MM.1S (cell line): ENCODE data around the gene NCAN.

ENCODE experiments used
- DNase-seq: peaks from one replicate; pipeline ENCODE4 v3.0.0-alpha.2; 2015
- H2AFZ ChIP-seq: fragments of 300-600 bp; sonication (generic); 2 replicates; pipeline ENCODE4 v1.6.0; 2016; ENCODE audit warnings: antibody characterized with exemption, low read length
- H3F3A ChIP-seq: fragments of 300-600 bp; sonication (generic); 2 replicates; pipeline ENCODE4 v1.6.1; 2016; ENCODE audit warnings: mild to moderate bottlenecking, antibody characterized with exemption, low read length, moderate library complexity, mixed read lengths; ENCODE audit not compliant: insufficient read depth
- H3K27ac ChIP-seq: fragments of 300-600 bp; sonication (generic); 2 replicates; pipeline ENCODE4 v1.5.1; 2016; ENCODE audit warnings: mild to moderate bottlenecking, low read length
- H3K27me3 ChIP-seq: fragments of 300-600 bp; sonication (generic); replicated peaks from 2 replicates; pipeline ENCODE4 v1.6.0; 2016; ENCODE audit warnings: low read length; ENCODE audit not compliant: insufficient read depth
- H3K36me3 ChIP-seq: fragments of 300-600 bp; sonication (generic); replicated peaks from 2 replicates; pipeline ENCODE4 v1.6.1; 2016; ENCODE audit warnings: mild to moderate bottlenecking, low read length, mixed read lengths; ENCODE audit not compliant: insufficient read depth
- H3K4me1 ChIP-seq: fragments of 300-600 bp; sonication (generic); 2 replicates; pipeline ENCODE4 v1.6.1; 2016; ENCODE audit warnings: low read length, mixed read lengths
- H3K4me2 ChIP-seq: fragments of 300-600 bp; sonication (generic); 2 replicates; pipeline ENCODE4 v1.6.0; 2016; ENCODE audit warnings: low read depth, low read length
- H3K4me3 ChIP-seq: fragments of 300-600 bp; sonication (generic); 2 replicates; pipeline ENCODE4 v1.5.1; 2016; ENCODE audit warnings: low read length, mixed read lengths
- H3K79me2 ChIP-seq: fragments of 300-600 bp; sonication (generic); 2 replicates; pipeline ENCODE4 v1.6.1; 2016; ENCODE audit warnings: mixed run types, low read length, mixed read lengths
- H3K9ac ChIP-seq: fragments of 300-600 bp; sonication (generic); 2 replicates; pipeline ENCODE4 v1.6.1; 2016; ENCODE audit warnings: low read length, mixed read lengths
- H3K9me2 ChIP-seq: fragments of 300-600 bp; sonication (generic); replicated peaks from 2 replicates; pipeline ENCODE4 v1.6.1; 2016; ENCODE audit warnings: mild to moderate bottlenecking, low read length, mixed read lengths; ENCODE audit not compliant: insufficient read depth
- H3K9me3 ChIP-seq: fragments of 300-600 bp; sonication (generic); replicated peaks from 2 replicates; pipeline ENCODE4 v1.6.1; 2016; ENCODE audit warnings: mild to moderate bottlenecking, low read length, mixed read lengths; ENCODE audit not compliant: insufficient read depth
- H4K20me1 ChIP-seq: fragments of 300-600 bp; sonication (generic); 2 replicates; pipeline ENCODE4 v1.6.1; 2016; ENCODE audit warnings: mild to moderate bottlenecking, low read length, moderate library complexity, mixed read lengths; ENCODE audit not compliant: insufficient read depth
- CTCF ChIP-seq: fragments of 300-600 bp; sonication (generic); IDR thresholded peaks from 2 replicates; pipeline ENCODE4 v1.5.1; 2016; ENCODE audit warnings: antibody characterized with exemption, low read length, mixed read lengths
- EZH2 ChIP-seq: fragments of 300-600 bp; sonication (generic); optimal IDR thresholded peaks from 2 replicates; pipeline ENCODE3; 2017; ENCODE audit warnings: low read depth, mild to moderate bottlenecking, antibody characterized with exemption, low read length, mixed read lengths
- EZH2phosphoT487 ChIP-seq: fragments of 300-600 bp; sonication (generic); IDR thresholded peaks from 2 replicates; pipeline ENCODE4 v1.6.1; 2018; ENCODE audit warnings: antibody characterized with exemption, low read length

The NCAN gene

GRCh38 chr19:19268453-19269385, 57.0 kb downstream of the NCAN start:
- TF ChIP-seq EZH2 (no peak), EZH2phosphoT487 (no peak), CTCF (no peak)
- Histone ChIP-seq H3K4me3 (no peak overlapping the region), H3K36me3 (no peaks in the 10 kb centered on the region), H3K4me1 (no peaks in the 10 kb centered on the region), H2AFZ (no peak overlapping the region), H3K4me2 (no peak overlapping the region), H4K20me1 (no peaks in the 10 kb centered on the region), H3K9me3 (no peaks in the 10 kb centered on the region), H3F3A (no peaks in the 10 kb centered on the region), H3K27me3 (peaks cover 19% of the 10 kb centered on the region), H3K9me2 (no peaks in the 10 kb centered on the region), H3K9ac (no peak overlapping the region), H3K79me2 (no peaks in the 10 kb centered on the region), H3K27ac (no peak overlapping the region)
- DNase-seq: no peak

- Histone ChIP-seq H2AFZ (no peak overlapping the region), H3K27ac (no peak overlapping the region), H3K27me3 (0 out of 2 replicates have a peak, but pooled peaks cover 14% of the 10 kb centered on the region), H3K9me3 (no peaks in the 10 kb centered on the region), H3K9me2 (no peaks in the 10 kb centered on the region), H3K4me2 (no peak overlapping the region), H3F3A (no peaks in the 10 kb centered on the region), H3K36me3 (no peaks in the 10 kb centered on the region), H3K79me2 (no peaks in the 10 kb centered on the region), H3K4me1 (no peaks in the 10 kb centered on the region), H4K20me1 (no peaks in the 10 kb centered on the region), H3K4me3 (no peak overlapping the region), H3K9ac (no peak overlapping the region)
- TF ChIP-seq EZH2 (no peak), EZH2phosphoT487 (no peak)
- DNase-seq: no peak
Measured at GRCh38 chr19:19269952-19270694, 58.4 kb downstream of the NCAN start.

GRCh38 chr19:19270749-19271571, 59.2 kb downstream of the NCAN start:
- H3K79me2 ChIP-seq: no peaks in the 10 kb centered on the region
- H3K4me3 ChIP-seq: no peak overlapping the region
- no peak overlapping the region for H2AFZ ChIP-seq
- H3K27ac ChIP-seq: no peak overlapping the region
- H3K4me2 ChIP-seq: no peak overlapping the region
- no peak for DNase-seq
- H4K20me1 ChIP-seq: no peaks in the 10 kb centered on the region
- no peak overlapping the region for H3K9ac ChIP-seq
- no peaks in the 10 kb centered on the region for H3K9me3 ChIP-seq
- H3K4me1 ChIP-seq: no peaks in the 10 kb centered on the region
- no peaks in the 10 kb centered on the region for H3F3A ChIP-seq
- H3K27me3 ChIP-seq: 0 out of 2 replicates have a peak, but pooled peaks cover 8% of the 10 kb centered on the region
- H3K9me2 ChIP-seq: no peaks in the 10 kb centered on the region
- H3K36me3 ChIP-seq: no peaks in the 10 kb centered on the region
- no peak for TF ChIP-seq EZH2phosphoT487
- TF ChIP-seq EZH2: no peak
- no peak for TF ChIP-seq CTCF
